ENCODE data around the gene RAD54L.

The RAD54L gene

DNA sequence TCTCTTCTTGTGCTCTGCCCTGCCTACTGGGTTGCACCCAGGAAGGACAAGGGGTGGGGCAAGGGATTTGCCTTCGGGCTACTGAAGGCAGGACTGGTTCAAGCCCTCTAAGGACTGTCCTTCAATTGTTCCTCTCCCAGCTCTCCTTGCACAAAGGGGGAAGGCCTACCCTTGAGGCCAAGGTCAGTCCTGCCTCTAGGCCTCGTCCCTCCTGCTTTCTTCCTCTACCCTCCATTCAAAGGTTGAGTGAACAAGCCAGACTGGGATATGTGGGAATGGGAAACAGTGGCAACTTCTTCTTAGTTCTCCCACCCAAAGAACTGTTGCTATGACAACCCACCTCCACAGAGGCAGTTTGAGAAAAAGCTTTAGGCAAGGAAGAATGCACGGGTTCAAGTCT, 41.8 kb upstream of the RAD54L start:
- no peak for DNase-seq (ENCODE audit: low spot score)
- in situ Hi-C loops (cut with MboI; ENCODE audit: low sequenced_read_pairs, unreplicated experiment) = no loop called here
- TF ChIP-seq, protein P1, sequence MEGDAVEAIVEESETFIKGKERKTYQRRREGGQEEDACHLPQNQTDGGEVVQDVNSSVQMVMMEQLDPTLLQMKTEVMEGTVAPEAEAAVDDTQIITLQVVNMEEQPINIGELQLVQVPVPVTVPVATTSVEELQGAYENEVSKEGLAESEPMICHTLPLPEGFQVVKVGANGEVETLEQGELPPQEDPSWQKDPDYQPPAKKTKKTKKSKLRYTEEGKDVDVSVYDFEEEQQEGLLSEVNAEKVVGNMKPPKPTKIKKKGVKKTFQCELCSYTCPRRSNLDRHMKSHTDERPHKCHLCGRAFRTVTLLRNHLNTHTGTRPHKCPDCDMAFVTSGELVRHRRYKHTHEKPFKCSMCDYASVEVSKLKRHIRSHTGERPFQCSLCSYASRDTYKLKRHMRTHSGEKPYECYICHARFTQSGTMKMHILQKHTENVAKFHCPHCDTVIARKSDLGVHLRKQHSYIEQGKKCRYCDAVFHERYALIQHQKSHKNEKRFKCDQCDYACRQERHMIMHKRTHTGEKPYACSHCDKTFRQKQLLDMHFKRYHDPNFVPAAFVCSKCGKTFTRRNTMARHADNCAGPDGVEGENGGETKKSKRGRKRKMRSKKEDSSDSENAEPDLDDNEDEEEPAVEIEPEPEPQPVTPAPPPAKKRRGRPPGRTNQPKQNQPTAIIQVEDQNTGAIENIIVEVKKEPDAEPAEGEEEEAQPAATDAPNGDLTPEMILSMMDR (IDR thresholded peaks at IDR 0.05; ENCODE audit: borderline replicate concordance, control extremely low read depth, extremely low read depth, insufficient read depth, missing control alignments) = no peak

DNA sequence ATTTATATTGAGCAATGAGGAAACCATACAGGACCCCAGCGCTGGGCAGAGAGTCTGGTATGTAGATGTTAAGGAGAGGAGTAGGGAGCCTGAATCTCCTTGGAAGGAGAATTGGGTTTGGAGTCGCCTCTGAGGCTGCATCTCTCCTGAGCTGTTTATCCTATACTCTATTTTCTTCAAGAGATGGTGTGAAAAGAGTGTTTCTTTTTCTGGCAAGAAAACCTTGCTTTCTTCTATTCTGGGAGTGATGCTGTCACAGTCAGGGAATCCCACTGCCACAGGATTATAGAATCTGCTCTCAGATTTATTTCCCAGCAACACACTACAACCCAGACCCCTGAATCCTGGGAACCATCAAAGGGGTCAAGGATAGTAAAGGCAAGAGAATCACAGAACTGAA, 41.2 kb upstream of the RAD54L start:
- TF ChIP-seq, protein P1 (IDR thresholded peaks at IDR 0.05; ENCODE audit: borderline replicate concordance, control extremely low read depth, extremely low read depth, insufficient read depth, missing control alignments) = no peak
- DNase-seq (ENCODE audit: low spot score) = no peak

DNA sequence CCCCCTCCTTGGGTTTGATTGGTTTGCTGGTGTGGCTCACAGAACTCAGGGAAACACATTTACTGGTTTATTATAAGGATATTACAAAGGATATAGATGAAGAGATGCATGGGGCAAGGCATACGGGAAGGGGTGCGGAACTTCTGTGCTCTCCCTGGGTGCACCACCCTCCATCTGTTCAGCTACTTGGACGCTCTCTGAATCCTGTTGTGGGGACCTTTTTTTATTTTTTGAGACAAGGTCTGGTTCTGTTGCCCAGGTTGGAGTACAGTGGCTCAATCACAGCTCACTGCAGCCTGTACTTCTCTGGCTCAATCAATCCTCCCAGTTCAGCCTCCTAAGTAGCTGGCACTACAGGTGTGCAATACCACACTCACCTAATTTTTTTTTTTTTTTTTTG, 37.0 kb upstream of the RAD54L start:
- TF ChIP-seq, protein P1 (IDR thresholded peaks at IDR 0.05; ENCODE audit: borderline replicate concordance, control extremely low read depth, extremely low read depth, insufficient read depth, missing control alignments) = no peak
- no peak for DNase-seq (ENCODE audit: low spot score)
- in situ Hi-C loops (cut with MboI; ENCODE audit: low sequenced_read_pairs, unreplicated experiment) = no loop called here

More for the DNA sequence above, 41.2 kb upstream of the RAD54L start:
- in situ Hi-C loops (cut with MboI; ENCODE audit: low sequenced_read_pairs, unreplicated experiment) = no loop called here

DNA sequence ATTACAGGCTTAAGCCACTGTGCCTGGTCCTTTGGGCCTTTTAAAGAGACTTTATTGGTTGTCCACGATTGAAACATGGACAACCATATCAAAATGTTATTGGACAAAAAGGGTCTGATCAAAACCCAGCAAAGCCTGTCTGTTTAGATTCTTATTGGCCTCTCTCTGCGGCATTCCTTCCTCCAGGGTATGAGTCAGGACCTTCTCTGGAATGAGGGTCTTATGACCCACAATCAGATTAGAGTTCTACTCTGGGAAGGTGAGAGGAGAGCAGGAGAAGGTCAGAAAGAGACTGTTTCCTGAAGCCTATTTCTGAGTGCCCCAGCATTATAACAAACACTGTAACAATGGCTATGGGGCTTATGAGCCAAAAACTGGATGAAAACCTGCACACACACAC, 36.5 kb upstream of the RAD54L start:
- TF ChIP-seq, protein P1 (IDR thresholded peaks at IDR 0.05; ENCODE audit: borderline replicate concordance, control extremely low read depth, extremely low read depth, insufficient read depth, missing control alignments) = no peak
- in situ Hi-C loops (cut with MboI; ENCODE audit: low sequenced_read_pairs, unreplicated experiment) = no loop called here
- DNase-seq (ENCODE audit: low spot score) = no peak

DNA sequence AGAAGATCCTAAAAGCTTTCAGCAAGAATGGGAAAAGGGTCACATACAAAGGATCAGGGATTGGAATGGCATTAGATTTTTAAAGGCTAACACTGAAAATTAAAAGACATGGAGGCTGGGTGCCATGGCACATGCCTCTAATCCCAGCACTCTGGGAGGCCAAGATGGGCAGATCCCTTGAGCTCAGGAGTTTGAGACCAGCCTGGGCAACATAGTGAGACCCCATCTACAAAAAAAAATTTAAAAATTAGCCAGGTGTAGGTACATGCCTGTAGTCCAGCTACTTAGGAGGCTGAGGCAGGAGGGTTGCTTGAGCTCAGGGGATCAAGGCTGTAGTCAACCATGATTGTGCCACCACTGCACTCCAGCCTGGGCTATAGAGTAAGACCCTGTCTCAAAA, 32.1 kb upstream of the RAD54L start:
- TF ChIP-seq, protein P1 (IDR thresholded peaks at IDR 0.05; ENCODE audit: borderline replicate concordance, control extremely low read depth, extremely low read depth, insufficient read depth, missing control alignments) = no peak
- in situ Hi-C loops (cut with MboI; ENCODE audit: low sequenced_read_pairs, unreplicated experiment) = no loop called here
- DNase-seq (ENCODE audit: low spot score) = no peak

DNA sequence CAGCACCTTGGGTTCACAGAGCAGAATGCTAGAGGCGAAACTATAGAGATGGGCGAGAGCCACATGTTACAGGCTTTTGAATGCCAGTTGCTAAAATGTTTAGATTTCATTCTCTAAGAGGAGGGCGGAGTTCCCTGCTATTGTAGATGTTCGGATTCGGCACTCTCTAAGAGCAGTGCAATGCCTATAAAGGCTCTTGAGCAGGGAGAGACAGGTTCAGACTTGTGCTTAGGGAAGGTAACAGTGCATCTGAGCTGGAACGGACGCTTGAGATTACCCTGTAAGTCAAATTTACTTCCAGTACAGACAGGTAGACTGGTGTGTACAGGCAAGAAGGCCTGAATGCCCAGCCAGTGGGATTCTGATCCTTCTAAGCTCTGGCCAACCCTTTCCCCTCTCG, 29.1 kb upstream of the RAD54L start:
- DNase-seq (ENCODE audit: low spot score) = no peak
- TF ChIP-seq, protein P1 (IDR thresholded peaks at IDR 0.05; ENCODE audit: borderline replicate concordance, control extremely low read depth, extremely low read depth, insufficient read depth, missing control alignments) = no peak
- in situ Hi-C loops (cut with MboI; ENCODE audit: low sequenced_read_pairs, unreplicated experiment) = no loop called here
